ENCODE measurements around the gene LMNA.

LMNA gene

DNA sequence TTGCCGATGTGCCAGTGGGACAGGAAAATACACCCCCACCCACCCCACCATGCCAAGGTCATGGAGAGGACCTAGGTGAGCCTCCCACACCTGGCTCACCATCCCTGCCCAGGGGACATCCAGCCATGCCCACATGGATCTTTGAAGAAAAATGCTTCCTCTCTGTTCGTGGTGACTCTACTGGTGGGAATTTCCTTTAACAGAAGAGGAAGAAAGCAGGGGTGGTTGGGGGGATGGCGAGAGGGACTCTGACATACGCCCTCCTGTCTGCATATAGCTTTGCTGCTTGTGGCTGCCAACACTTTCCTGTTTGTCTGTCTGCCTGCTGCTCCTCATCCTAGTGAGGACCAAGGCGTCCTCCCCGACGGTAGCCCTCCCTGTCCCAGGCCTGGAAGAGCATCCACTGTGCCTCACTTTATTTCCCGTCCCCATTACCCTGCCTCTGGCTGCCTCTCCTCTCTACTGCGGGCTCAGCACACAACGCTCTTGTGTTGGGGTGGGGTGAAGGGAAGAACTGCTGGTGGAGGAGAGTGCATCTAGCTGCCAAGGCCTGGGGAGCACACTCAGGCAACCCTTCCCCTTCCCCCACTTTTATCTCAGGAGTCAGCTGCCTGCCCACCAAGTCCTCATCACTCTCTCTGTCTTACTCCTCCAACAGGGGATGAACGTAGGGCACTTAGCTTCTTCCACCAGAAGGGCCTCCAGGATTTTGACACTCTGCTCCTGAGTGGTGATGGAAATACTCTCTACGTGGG is 41.4 kb downstream of the LMNA start:
- Mint-ChIP-seq H3K4me3 (peak overlapping the region; percentile 93), H3K27me3 (no peaks in the 10 kb centered on the region), H3K9me3 (no peaks in the 10 kb centered on the region), H3K4me1 (ENCODE audit: low read depth) (peaks cover 97% of the 10 kb centered on the region), H3K36me3 (ENCODE audit: low read depth) (peaks cover 69% of the 10 kb centered on the region), H3K27ac (peak overlapping the region; percentile 98)
- intact Hi-C loops (cut with micrococcal nuclease), result no loop called here

DNA sequence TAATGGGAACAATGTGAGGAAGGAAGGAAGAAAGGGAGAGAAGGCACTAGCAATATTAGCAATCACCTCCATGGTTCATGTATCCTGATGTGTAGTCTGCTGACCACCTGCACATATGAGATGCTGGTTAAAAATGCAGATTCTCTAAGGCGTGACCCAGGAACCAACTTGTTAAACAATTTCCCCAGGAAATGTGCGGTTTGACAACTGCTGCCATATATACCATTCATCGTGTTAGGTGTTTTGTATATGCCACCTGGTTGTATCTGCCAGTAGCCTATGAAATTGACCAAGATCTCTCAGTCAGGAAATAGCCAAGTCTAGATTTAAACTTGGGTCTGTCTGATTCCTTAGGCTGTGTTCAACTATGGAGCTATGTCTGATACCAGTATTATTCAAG is 43.0 kb downstream of the LMNA start:
- Mint-ChIP-seq H3K27ac (peak overlapping the region; percentile 91), H3K9me3 (no peaks in the 10 kb centered on the region), H3K36me3 (ENCODE audit: low read depth) (peaks cover 85% of the 10 kb centered on the region), H3K27me3 (no peaks in the 10 kb centered on the region), H3K4me1 (ENCODE audit: low read depth) (peaks cover 96% of the 10 kb centered on the region), H3K4me3 (peak overlapping the region; percentile 44)
- intact Hi-C loops (cut with micrococcal nuclease), result no loop called here

DNA sequence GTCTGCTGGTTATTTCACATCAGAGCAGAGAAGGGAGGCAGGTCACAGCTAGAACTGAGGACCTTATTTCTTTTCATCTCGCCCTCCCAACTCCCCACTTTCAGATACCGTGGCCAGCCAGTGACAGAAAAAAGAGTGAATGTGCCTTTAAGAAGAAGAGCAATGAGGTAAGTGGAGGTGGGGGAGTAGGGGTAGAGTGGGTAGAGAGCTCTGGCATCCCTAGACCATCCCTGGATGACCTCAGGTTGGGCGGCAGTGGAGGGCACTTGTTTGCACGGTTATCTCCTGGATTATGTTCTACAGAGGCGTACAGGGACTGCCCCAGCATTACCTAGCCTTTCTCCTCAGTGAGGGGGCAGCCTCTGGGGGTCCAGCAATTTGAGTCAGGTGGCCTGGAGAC is 43.5 kb downstream of the LMNA start:
- peaks cover 89% of the 10 kb centered on the region for H3K36me3 Mint-ChIP-seq (ENCODE audit: low read depth)
- no peaks in the 10 kb centered on the region for H3K9me3 Mint-ChIP-seq
- intact Hi-C loops (cut with micrococcal nuclease), result no loop called here
- H3K27me3 Mint-ChIP-seq, result no peaks in the 10 kb centered on the region
- H3K4me1 Mint-ChIP-seq (ENCODE audit: low read depth), result peaks cover 96% of the 10 kb centered on the region
- no peak overlapping the region for H3K4me3 Mint-ChIP-seq
- H3K27ac Mint-ChIP-seq, result peak overlapping the region; percentile 91

DNA sequence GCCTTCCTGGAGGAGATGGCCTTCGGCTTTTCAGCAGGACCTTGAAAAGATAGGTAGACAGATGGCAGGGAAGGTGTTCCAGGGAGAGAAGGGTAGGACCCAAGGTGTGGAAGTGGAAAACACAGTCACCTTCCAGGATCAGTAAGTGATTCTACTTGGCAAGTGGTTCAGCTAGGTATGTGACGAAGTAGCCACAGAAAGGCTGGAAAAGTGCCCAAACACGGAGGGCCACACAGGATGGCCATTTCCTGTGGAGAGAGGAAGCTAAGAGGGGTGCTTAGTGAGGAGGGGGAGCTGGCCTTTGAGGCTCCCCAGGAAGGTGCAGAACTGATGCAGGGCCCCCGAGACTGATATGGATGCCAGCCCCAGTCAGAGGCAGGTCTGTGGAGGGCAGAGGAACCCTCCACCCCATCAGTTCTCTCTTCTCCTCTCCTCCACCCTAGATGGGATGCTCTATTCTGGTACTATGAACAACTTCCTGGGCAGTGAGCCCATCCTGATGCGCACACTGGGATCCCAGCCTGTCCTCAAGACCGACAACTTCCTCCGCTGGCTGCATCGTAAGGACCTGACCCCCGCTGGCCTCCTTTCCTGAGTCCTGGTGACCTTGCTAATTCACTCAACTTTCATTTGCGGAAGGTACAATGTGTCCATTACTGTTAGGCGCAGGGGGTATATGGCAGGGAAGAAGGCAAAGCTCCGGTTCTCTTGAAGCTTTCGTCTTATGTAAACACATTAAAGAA is 45.7 kb downstream of the LMNA start:
- H3K27ac Mint-ChIP-seq, result peak overlapping the region; percentile 91
- peaks cover 99% of the 10 kb centered on the region for H3K36me3 Mint-ChIP-seq (ENCODE audit: low read depth)
- intact Hi-C loops (cut with micrococcal nuclease), result no loop called here
- peak overlapping the region; percentile 68 for H3K4me3 Mint-ChIP-seq
- no peaks in the 10 kb centered on the region for H3K27me3 Mint-ChIP-seq
- H3K4me1 Mint-ChIP-seq (ENCODE audit: low read depth), result peaks cover 90% of the 10 kb centered on the region
- H3K9me3 Mint-ChIP-seq, result no peaks in the 10 kb centered on the region

DNA sequence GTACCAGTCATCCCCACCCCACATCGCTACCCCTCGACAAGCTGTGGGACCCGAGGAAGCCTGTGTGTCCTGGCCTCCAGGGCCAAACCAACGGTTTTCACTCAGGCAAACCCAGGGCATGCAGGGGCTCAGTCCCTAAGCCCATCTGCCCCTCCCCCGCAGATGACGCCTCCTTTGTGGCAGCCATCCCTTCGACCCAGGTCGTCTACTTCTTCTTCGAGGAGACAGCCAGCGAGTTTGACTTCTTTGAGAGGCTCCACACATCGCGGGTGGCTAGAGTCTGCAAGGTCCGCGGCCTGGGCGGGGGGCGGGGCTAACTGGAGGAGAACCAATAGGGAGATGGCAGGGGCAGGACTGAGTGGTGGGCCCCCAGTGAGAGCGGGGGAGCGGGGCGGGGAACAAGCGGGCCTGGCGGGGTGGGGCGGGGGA is 46.2 kb downstream of the LMNA start:
- H3K27ac Mint-ChIP-seq, result peak overlapping the region; percentile 91
- no peaks in the 10 kb centered on the region for H3K27me3 Mint-ChIP-seq
- peak overlapping the region; percentile 68 for H3K4me3 Mint-ChIP-seq
- intact Hi-C loops (cut with micrococcal nuclease), result loop anchor here (1.0 kb wide), 1 partner anchor 9 kb away; no protein-coding TSS in a partner anchor
- peaks cover 99% of the 10 kb centered on the region for H3K36me3 Mint-ChIP-seq (ENCODE audit: low read depth)
- peaks cover 89% of the 10 kb centered on the region for H3K4me1 Mint-ChIP-seq (ENCODE audit: low read depth)
- H3K9me3 Mint-ChIP-seq, result no peaks in the 10 kb centered on the region

DNA sequence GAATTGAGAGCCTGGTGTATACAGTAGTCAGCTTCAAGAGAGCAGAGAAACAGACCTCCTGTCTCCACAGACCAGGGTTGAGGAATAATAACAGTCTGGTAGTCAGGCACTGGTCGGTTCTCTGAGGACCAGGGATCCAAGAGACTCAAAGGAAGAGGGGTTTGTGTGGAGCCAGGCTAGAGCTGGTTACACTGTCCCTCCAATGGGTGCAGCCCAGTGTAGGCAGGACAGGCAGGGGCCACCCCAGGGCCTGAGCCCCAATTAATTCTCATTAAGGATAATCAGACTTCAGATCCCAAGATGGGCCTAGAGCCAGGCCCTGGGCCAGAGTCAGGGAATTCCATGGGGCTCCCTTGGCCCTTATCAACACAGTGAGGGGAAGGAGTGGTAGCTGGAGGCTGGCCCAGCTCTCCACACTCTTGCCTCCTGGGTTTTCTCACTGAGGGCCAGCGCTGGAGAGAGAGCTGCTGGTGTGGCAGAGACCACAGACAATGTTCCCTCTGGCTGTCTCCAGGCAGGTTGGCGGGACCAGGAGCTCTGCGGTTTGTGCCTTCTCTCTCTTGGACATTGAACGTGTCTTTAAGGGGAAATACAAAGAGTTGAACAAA is 48.0 kb downstream of the LMNA start:
- intact Hi-C loops (cut with micrococcal nuclease), result no loop called here
- Mint-ChIP-seq H3K9me3 (no peaks in the 10 kb centered on the region), H3K36me3 (ENCODE audit: low read depth) (peaks cover 99% of the 10 kb centered on the region), H3K4me1 (ENCODE audit: low read depth) (peaks cover 77% of the 10 kb centered on the region), H3K27ac (peak overlapping the region; percentile 91), H3K4me3 (no peak overlapping the region), H3K27me3 (no peaks in the 10 kb centered on the region)

DNA sequence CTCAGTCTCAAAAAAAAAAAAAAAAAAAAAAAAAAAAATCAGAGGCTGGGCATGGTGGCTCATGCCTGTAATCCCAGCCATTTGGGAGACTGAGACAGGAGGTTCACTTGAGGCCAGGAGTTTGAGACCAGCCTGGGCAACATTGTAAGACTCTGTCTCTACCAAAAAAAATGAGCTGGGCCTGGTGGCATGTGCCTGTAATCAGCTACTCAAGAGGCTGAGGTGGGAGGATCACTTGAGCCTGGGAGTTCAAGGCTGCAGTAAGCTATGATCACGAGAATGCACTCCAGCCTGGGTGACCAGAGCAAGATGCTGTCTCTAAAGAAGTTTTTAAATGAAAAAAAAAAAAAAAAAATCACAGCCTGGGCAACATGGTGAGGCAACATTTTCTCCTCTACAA is 49.2 kb downstream of the LMNA start:
- intact Hi-C loops (cut with micrococcal nuclease), result no loop called here
- H3K27me3 Mint-ChIP-seq, result no peaks in the 10 kb centered on the region
- H3K9me3 Mint-ChIP-seq, result no peaks in the 10 kb centered on the region
- peaks cover 99% of the 10 kb centered on the region for H3K36me3 Mint-ChIP-seq (ENCODE audit: low read depth)
- H3K27ac Mint-ChIP-seq, result peak overlapping the region; percentile 91
- H3K4me1 Mint-ChIP-seq (ENCODE audit: low read depth), result peaks cover 74% of the 10 kb centered on the region
- no peak overlapping the region for H3K4me3 Mint-ChIP-seq

DNA sequence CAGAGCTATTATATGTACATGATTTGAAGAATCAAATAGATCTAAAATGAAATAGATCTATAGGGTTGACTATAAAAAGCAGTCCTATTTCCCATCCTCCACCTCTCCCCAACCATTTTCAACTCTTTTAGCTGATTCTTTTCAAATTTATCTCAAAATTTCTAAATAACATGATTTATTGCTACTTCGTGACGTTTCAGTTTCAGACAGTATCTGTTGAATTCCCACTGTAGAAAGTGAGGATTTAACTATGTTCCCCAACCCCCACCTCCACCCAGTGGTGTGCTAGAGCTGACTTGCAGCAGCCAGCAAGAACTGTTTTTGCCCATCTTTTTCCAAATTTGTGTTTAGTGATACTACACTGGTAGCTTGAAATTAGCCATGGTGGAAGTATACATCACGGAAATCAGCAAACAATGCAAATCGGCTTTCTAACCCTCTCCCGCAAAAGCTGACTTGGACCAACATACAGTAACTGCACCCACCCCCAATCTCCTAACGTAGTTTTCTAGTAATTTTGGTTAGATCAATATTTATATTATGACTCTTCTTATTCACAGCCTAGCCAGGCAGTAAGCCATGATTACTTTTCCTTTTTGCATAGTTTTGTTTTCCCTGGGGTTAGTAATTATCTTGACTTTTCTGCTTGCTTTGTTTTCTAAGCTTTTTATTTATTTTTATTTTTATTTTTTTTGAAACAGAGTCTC is 49.8 kb downstream of the LMNA start:
- peak overlapping the region; percentile 91 for H3K27ac Mint-ChIP-seq
- intact Hi-C loops (cut with micrococcal nuclease), result no loop called here
- no peaks in the 10 kb centered on the region for H3K9me3 Mint-ChIP-seq
- peaks cover 69% of the 10 kb centered on the region for H3K4me1 Mint-ChIP-seq (ENCODE audit: low read depth)
- peaks cover 99% of the 10 kb centered on the region for H3K36me3 Mint-ChIP-seq (ENCODE audit: low read depth)
- H3K27me3 Mint-ChIP-seq, result no peaks in the 10 kb centered on the region
- no peak overlapping the region for H3K4me3 Mint-ChIP-seq

DNA sequence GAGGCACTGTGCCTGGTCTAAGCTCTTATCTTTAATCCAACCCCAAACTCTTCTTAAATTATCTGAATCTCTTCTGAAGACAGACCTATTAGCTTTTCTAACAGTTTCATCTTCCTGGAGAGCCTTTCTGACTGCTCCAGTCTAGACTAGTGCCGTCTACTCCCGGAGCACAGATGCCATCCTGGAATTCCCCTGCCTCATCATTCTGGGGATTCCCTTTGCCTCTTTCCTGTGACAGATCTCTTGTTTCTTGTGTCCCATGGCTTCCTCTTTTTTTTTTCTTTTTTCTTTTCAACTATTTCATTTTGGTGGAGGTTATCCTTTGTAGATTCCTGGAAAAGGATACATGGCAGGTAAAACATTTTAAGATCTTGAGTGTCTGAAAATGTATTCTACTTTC is 50.6 kb downstream of the LMNA start:
- Mint-ChIP-seq H3K36me3 (ENCODE audit: low read depth) (peaks cover 99% of the 10 kb centered on the region), H3K27me3 (no peaks in the 10 kb centered on the region), H3K4me1 (ENCODE audit: low read depth) (peaks cover 61% of the 10 kb centered on the region), H3K27ac (peak overlapping the region; percentile 91), H3K9me3 (no peaks in the 10 kb centered on the region), H3K4me3 (peak overlapping the region; percentile 39)
- intact Hi-C loops (cut with micrococcal nuclease), result no loop called here

DNA sequence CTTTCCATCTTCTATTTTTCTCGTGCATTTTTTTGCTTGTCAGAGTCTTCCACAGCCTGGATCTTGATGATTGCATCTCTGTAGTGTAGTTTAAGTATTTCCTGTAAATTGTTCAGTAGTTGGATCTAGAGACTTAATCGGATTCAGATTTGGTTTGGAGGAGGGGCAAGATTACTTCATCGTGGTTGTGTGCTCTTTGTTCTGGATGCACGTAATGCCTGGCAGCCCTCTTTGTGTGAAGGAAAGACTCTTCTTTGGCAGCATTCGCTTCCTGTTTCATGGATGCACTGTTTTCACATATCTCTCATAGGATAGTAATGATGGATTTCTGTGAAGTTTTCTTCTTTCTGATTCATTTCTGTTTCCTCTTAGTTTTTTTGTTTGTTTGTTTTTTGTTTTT is 53.0 kb downstream of the LMNA start:
- H3K27ac Mint-ChIP-seq, result peak overlapping the region; percentile 23
- intact Hi-C loops (cut with micrococcal nuclease), result no loop called here
- no peaks in the 10 kb centered on the region for H3K27me3 Mint-ChIP-seq
- peaks cover 37% of the 10 kb centered on the region for H3K4me1 Mint-ChIP-seq (ENCODE audit: low read depth)
- no peak overlapping the region for H3K4me3 Mint-ChIP-seq
- peaks cover 99% of the 10 kb centered on the region for H3K36me3 Mint-ChIP-seq (ENCODE audit: low read depth)
- no peaks in the 10 kb centered on the region for H3K9me3 Mint-ChIP-seq

DNA sequence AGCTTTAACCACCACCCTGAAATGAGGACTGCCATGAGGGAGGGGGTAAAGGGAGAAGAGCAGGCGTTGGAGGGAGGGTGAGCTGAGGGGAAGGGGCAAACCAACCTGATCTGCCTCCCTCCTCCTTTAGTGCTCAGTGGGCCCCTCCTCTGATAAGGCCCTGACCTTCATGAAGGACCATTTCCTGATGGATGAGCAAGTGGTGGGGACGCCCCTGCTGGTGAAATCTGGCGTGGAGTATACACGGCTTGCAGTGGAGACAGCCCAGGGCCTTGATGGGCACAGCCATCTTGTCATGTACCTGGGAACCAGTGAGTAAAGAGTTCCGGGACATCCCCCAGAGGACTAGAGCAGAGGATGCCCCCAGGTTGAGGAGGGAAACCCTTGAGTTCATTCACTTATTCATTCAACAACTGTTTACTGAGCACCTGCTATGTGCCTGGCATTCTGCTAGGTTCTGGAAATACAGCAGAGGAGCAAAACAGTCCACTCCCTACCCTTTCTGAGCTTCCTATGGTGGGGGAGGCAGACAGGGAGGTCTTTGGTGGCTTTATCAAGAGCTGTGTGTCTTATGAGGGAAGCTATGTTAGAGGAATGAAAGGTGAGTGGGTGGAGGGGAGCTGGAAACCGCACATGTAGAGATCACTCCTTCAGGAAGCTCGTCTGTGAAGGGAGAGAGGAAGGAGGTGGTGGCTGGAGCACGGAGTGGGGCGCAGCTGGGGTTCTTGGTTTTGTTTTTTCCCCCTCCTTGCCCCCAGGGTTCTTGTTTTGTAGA is 58.4 kb downstream of the LMNA start:
- Mint-ChIP-seq H3K36me3 (ENCODE audit: low read depth) (peaks cover 100% of the 10 kb centered on the region), H3K4me1 (ENCODE audit: low read depth) (peaks cover 23% of the 10 kb centered on the region), H3K9me3 (no peaks in the 10 kb centered on the region), H3K27me3 (no peaks in the 10 kb centered on the region), H3K27ac (peak overlapping the region; percentile 19), H3K4me3 (no peak overlapping the region)
- intact Hi-C loops (cut with micrococcal nuclease), result no loop called here

DNA sequence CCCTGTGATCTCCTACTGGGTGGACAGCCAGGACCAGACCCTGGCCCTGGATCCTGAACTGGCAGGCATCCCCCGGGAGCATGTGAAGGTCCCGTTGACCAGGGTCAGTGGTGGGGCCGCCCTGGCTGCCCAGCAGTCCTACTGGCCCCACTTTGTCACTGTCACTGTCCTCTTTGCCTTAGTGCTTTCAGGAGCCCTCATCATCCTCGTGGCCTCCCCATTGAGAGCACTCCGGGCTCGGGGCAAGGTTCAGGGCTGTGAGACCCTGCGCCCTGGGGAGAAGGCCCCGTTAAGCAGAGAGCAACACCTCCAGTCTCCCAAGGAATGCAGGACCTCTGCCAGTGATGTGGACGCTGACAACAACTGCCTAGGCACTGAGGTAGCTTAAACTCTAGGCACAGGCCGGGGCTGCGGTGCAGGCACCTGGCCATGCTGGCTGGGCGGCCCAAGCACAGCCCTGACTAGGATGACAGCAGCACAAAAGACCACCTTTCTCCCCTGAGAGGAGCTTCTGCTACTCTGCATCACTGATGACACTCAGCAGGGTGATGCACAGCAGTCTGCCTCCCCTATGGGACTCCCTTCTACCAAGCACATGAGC is 62.2 kb downstream of the LMNA start:
- Mint-ChIP-seq H3K27me3 (no peaks in the 10 kb centered on the region), H3K27ac (no peak overlapping the region), H3K9me3 (no peaks in the 10 kb centered on the region), H3K4me3 (no peak overlapping the region), H3K4me1 (ENCODE audit: low read depth) (peaks cover 25% of the 10 kb centered on the region), H3K36me3 (ENCODE audit: low read depth) (peaks cover 80% of the 10 kb centered on the region)
- intact Hi-C loops (cut with micrococcal nuclease), result no loop called here
